HG03103 (cell line): ENCODE data around the gene NTN3.
"Not testable (repeated sequence)": the region's sequence is repeated elsewhere in the genome, so short reads cannot be mapped to it uniquely, and the experiment has no call there.

Experiments
- ATAC-seq: cut with Tn5 transposase; IDR thresholded peaks from one replicate; pipeline ENCODE4 v1.9.1; 2021; ENCODE audit warnings: low read depth; ENCODE audit not compliant: unreplicated experiment

NTN3 gene

DNA sequence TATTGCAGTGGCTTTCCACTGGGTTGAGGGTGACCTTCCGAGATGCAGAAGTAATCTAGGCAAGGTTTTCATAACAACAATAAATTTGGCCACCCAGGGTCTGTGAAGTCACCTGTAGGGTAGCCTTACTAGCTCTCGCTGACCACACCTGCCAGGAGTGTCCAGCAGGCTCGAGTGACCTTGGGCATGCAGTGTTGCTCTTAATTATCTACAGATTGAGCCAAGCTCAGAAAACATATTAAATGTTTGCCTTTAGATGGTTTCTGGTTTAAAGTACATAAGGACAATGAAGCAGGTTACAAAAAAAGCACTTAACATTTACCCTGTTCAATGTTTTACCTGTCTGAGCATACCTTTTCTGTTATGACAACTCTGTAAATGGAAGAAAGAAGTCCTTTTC lies 5.6 kb downstream of the NTN3 start:
- no peak for ATAC-seq

DNA sequence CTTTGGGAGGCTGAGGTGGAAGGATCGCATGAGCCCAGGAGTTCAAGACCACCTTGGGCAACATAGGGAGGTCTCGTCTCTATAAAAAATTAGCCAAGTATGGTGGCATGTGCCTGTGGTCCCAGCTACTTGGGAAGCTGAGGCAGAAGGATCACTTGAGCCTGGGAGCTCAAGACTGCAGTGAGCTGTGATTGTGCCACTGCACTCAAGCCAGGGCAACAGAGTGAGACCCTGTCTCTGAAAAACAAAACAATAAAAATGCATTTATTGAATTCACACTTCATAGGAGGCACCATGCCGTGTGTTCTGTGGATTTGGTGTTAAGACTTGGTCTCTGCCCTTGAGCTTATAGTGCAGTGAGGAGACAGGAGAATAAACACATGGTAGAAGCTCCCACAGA lies 6.2 kb downstream of the NTN3 start:
- ATAC-seq = no peak

DNA sequence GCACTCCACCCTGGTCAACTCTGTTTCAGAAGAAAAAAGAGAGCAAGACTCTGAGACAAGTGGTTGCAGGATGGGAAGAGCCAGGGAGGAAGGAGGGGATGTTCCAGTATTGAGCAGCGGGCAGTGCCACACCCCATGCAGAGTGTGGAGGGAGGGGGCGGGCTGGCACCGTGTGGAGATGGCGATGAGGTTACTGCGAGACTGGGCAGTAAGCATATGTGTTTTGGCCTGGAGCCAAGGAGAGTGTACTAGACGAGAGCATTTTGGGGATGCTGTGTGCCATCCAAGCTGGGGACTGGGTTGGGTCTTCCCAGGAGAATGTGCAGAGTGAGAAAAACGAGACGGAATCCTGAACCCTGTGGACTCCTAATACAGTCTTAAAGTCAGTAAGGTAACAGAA lies 7.2 kb downstream of the NTN3 start:
- no peak for ATAC-seq

DNA sequence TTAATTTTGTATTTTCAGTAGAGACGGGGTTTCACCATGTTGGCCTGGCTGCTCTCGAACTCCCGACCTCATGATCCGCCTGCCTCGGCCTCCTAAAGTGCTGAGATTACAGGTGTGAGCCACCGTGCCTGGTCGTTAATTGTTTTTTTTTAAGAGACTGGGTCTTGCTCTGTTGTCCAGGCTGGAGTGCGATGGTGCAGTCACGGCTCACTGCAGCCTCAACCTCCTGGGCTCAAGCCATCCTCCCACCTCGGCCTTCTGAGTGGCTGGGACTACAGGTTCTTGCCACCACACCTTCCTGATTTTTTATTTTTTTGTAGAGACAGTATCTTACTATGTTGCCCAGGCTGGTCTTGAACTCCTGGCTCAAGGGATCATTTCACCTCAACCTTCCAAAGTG lies 8.9 kb downstream of the NTN3 start:
- not testable (repeated sequence) for ATAC-seq

DNA sequence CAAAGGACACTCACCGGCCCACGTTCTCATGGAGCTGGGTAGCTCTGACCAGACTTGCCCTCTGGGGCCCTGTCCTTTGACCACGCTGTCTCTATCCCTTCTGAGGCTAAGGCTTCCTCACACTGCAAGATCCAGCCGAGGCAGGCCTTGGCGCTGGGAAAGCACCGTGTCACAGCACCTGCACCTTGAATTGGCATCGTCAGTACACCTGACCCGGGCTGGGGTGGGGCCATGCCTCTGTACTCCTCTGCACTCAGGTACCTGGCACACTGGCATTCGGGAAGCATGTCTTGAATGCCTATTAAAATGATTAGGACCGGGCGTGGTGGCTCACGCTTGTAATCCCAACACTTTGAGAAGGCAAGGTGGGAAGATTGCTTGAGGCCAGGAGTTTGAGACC lies 9.9 kb downstream of the NTN3 start:
- no peak for ATAC-seq

DNA sequence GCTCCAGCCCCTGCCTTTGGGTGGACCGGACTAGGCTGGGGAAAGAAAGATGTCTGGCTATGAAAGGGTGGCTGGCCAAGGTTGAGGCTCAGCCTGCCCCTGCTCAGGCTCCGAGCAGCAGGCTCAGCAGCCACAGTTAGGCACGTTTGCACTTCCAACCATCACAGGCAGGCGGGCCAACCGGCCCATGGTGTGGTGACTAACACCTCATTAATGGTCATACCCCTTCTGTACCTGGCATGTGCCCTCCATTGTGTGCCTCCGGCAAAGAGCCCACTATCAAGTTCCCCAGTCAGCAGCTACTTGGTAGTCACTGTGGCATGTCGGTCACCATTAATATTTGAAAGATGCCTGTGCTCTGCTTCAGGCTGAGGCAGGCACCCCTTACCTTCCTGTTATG lies 10.6 kb downstream of the NTN3 start:
- no peak for ATAC-seq

DNA sequence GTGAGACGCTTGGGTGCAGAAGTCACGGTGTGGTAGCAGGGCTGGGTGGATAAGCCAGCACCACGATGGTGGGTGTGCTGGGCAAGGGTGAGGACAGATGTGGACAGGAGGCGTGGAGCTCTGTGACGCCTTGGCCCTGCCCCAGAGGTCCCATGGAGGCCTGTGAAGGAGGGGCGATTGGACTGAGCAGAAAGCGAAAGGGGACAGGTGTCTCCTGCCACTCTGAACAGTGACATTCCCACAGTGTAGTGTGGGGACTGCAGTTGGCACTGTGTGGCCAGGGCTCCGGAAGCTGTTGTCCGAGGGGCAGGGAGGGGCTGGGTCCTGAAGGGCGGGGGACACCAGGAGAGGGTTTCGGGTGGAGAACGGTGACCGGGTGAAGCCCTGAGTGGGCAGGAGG lies 11.2 kb downstream of the NTN3 start:
- ATAC-seq = no peak

DNA sequence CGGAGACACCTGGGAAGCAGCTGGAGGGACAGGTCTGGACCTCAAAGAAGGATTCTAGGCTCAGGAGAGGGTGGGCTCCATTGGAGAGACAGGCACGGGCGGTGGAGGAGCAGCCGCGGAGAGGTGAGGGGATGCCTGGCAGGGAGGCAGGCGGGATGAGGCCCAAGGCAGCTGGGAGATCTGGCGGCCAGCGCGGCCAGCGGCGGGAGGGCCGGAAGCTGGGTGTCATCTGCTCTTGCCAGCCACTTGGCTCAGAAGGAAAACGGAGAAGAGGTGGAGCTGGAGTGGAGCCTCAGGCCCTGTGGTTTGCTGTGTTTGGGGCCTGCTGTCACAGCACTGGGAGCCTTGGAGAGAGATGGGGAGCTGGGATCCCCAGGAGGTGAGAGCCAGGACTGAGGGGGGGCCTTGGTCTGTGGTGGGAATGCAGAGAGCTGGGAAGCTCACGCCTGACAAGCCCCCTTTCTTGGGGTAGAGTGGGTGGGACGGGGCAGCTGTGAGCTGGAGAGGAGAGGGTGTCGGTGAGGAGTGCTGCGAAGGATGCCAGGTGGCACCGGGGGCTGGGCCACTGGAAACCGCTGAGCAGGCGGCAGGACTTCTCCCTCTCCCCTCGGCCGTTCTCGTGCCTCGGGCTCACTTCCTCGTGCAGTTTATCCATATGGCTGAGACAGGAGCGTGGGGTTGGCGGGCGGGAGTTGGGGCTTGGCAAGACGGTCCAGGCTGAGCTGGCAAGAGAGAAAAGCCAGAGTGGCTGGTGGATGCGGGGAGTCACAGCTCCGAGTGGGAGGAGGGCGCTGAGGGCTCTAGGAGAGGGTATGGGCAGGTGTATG lies 11.8 kb downstream of the NTN3 start:
- ATAC-seq = no peak

DNA sequence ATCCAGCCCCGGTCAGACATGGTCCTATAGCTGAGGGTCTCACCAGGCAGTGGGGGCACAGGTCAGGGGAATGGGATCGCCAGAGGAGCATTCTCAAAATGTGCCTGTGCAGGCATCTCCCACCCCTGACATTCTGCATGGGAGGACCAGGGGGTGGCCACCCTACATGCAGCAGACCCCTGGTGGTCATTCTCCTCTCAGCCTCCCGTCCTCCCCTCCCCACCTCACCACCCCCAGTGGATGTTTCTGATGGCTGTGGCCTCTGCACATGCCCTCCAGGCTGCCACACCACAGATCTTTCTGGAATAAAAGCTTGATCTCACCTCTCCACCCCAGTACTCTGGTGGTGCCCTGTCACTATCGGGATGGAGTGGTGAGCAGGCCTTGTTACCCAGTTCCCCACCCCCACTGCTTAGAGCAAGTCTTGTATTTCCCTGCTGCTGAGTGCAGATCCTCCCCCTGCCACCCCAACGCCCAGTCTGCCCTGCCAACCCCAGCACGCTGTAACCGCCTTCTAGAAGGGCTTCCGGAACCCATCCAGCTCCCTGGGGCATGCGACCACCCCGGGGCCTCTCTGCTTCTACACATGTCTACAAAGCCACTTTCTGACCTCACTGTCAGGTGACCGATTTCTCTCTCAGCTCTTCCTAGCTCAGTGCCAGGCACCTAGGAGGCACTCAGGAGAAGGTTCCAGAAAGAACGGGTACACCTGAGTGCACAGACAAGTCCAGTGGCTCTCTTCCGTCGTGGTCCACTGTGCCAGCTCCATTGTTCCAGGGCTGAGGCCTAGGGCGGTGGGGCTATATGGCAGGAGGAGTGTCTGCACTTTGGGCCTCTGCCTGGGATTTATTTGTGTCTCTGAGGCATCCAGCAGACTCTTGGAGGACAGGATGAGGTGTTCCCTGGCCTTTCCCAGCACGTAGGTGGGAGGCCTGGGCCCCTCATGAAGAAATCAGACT lies 13.1 kb downstream of the NTN3 start:
- ATAC-seq = no peak

DNA sequence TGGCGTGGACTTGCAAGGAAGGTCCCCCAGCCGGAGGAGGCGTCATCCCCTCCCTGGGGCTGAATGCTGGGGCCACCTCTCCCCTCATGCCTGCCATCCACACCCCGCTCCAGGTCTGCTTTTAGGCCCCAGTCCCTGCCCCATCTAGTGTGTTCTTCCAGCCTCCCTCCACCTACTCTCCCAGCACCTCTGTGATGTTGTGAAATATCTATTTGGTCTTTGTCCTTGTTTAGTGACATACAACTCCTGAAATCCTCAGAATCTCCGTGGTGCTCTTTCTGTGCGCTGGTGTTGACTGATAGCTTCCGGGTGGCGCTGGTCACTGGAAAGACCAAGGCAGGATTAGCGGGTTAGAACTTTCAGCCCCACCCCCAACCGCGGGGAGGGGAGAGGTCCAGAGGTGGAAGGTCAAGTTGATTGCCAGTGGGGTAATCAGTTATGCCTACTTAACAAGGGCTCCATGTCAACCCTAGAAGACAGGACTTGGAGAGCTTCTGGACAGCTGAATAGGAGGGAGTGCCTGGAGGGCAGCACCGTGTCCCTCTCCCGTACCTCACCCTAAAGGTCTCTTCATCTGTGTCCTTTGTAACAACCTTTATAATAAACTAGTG lies 13.9 kb downstream of the NTN3 start:
- ATAC-seq = no peak

DNA sequence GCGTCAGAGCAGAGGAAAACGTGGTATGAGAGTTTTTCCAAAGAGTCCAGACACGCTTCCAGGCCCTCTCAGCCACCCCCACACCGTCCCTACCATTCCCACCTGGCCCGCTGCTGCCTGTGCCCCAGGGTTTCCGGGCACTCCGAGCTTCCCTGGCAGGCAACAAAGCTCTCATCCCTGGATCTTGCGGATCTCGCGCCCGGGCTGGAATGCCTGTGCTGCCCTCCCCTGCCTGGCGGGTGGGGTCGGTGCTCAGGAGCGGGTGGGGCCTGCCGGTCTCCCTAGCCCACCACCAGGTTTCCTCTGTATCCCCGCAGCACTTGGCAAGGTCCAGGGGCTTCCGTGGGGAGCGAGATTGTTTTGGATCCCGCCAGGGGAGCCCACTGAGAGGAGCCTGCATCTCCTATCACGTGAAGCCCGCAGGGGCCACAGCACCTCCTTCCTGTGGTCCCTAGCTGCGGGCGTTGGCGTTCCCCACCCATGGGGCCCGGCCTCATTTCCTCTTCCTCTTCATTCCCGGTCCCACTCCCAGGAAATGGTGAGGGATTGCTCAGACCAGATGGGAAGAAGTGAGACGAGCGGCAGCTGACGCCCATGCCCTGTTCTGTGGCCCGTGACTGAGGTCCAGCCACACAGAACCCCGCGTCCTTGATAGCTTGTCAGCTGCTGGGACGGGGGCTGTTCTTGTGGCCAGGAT lies 14.9 kb downstream of the NTN3 start:
- ATAC-seq = no peak

DNA sequence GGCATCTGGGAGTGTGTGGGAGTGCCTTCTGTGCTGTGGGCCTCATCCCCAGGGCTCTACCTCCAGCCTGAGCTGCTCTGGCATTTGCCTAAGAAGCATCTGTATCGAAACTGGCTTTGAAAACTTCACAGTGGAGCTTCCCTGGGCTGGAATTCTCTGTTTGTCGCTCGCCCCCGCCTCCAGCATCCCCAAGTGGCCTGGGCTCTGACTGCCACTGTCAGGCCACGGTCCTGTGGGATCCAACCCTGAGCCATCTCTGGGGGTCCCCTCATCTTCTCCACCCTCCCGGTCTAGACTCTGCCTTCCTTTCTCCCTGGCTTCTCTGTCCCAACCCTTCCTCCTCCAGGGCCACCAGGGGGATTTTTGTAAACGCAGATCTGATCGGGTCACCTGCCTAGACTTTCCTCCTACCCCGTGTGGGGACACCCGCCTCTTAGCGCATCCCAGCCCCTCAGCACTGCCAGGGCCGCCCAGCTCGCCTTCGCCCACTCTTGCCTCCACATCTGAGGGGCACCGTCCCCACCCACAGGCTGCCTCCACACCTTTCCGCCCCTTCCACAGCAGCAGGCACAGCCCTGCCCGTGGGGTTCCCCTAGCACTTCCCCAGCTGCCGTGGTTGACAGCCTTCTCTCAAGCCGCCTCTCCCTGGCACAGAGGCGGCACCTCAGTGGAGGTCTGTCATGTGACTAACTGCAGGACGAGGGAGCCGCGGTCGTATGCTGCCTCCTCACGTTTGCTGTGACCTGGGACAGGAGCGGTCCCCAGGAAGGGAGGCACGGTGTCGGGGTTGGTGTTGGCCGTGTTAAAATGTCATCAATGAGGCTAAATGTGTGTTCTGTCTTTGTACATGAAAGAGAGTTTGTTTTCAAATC lies 15.8 kb downstream of the NTN3 start:
- ATAC-seq = peak; percentile 54

DNA sequence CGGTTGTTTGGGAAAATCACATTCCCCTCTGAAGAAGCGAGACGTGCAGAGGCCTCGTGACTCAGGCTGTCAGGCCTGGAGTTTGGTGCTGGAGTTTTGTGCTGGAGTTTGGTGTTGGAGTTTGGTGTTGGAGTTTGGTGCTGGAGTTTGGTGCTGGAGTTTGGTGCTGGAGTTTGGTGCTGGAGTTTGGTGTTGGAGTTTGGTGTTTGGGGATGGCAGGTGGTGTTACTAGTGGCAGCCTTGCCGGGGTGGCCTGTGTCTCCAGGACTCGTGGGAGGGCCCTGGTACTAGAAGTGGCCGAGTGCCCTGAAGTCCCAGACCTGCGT lies 16.4 kb downstream of the NTN3 start:
- no peak for ATAC-seq

DNA sequence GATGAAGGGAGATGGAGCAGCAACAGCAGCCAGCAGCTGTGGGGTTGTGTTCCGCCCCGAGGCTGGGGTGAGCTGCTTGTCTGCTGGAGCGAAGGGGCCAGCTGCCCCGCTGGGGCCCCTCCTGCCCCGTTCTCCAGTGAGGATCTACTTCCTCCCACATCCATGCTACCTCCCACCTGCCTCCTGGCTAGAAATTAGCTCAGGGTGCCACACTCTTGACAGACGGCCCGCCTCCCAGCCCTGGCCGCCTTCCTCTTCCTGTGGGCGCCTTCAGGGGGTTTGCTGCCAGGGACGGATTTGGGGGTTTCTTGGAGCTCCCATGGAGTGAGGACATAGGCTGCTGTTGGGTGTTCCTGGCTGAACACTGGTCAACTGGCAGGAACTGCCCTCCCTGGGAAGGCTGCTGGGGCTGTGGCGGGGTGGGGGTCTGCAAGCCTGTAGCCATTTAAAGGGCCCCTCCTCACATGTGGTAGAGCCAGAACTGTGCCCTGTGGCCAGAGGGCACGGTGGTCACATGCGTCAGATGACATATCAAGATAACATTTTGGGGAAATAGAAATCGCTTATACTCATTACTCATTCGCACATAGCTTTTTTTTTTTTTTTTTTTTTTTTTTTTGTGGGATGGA lies 16.9 kb downstream of the NTN3 start:
- no peak for ATAC-seq

DNA sequence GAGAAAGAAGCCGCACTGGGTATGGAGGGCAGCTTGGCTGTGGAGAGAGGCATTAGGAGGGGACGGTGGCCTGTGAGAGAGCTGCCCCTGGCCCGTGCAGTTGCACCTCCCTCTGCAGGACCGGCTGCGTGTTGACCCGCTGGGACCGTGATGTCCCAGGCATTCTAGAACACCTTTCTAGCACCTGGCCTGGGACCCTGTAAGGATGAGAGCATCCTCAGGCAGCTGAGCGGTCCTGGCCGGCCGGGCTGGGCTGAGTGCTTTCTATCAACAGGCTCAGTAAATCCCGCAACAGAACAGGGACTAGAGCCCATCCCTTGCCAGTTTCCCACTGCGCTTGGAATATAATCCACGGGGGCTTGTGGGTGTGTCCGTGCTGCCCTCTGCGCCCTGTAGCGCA lies 18.5 kb downstream of the NTN3 start:
- no peak for ATAC-seq

DNA sequence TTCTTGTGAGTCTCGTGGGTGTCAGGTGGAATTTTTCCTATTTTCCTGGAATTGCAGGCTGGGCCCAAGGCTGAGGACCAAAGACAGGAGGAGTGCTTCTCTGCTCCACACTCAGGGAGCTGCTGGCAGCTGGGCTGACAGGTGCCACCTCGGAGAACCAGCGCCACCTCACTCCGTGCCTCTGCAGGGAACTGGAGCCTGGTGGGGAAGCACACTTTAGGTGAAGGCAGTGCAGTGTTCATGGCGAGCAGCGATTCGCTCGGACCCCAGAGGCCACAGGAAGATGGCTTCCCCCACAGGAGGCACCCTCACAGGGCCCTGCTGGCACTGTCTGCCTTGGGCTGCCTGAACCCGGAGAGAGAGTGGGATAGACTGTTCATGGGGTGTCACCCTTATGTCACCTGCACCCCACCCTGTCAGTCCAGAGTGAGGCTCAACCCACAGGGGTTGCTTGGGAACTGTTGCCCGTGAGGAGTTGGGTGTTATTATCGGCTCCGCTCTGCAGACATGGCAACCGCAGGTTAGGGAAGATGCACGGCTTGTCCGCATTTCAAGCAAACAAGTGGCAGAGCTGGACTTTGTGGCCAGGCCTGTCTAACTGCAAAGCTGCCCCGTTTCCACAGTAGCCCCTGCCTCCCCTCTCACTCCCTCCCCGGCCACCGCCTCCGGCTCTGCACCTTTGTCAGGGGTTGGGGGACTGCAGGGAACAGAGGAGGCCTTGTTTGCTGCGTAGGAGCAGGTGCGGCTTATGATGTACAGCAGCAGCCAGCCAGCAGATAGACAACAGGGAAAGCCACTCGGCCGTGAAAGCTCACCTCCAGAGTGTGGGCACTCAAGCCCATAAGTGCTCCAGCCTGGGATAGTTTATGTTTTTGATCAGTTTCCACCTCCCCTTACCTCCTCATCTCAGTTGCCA lies 19.4 kb downstream of the NTN3 start:
- no peak for ATAC-seq

DNA sequence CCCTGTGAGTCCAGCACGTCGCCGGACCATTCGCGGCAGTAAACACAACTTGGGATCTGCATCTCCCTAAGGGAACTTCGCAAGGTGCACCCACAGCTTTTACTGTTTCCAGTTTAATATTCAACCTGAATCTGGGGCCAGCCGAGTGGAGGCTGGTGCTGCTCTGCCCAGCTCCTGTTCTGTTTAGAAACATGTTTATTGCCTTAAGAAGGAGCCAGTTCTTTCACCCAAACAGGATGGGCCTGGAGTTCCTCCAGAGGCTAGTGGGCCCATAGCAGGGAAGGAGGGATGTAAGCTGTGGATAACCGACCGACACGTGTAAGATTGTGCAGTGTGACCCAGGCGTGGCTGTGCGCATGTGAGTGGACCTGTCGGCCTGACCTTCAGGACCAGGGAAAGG lies 21.2 kb downstream of the NTN3 start:
- ATAC-seq = no peak

DNA sequence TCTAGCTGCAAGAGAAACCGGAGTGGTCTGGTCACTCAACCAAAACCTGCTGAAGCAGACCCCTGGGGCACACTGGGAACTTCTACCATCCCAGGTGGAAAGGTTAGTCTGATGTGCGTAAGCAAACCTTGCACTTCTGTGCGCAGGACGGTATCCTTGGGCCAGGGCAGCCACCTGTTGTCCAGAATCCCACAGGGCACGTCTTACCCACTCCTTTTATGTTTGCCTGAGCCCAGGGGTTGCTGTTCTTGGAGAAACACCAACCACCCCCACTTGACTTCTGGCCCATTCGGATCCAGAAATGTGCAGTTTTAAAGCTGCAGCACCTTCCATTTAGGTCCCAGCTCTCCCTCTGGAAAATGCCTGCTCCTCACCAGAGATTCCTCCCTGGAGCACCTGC lies 22.5 kb downstream of the NTN3 start:
- ATAC-seq = no peak
